SK-N-SH (cell line): ENCODE results near the gene WWP2.

Experiments
- CTCF ChIP-seq: fragments of 200-600 bp; sonication (generic); IDR thresholded peaks from 2 replicates; pipeline ENCODE4 v1.6.1; 2017; ENCODE audit warnings: antibody characterized with exemption, mild to moderate bottlenecking, moderate library complexity
- FOSL2 ChIP-seq: IDR thresholded peaks from 2 replicates; pipeline ENCODE4 v1.4.0; 2012; ENCODE audit warnings: low read depth, mild to moderate bottlenecking, moderate library complexity, borderline replicate concordance
- PBX3 ChIP-seq: IDR thresholded peaks from 2 replicates; pipeline ENCODE4; 2012
- REST ChIP-seq: IDR thresholded peaks from 2 replicates; pipeline ENCODE4 v1.6.1; 2012; ENCODE audit warnings: mild to moderate bottlenecking, low read depth, low read length, moderate library complexity
- USF2 ChIP-seq: fragments of 150-350 bp; IDR thresholded peaks from 2 replicates; pipeline ENCODE4 v1.6.1; 2017; ENCODE audit warnings: antibody characterized with exemption, low read length, low read depth, borderline replicate concordance

GRCh38 chr16:69921127-69921526, 159.0 kb downstream of the WWP2 start:
- TF ChIP-seq FOSL2 (no peak), CTCF (no peak), REST (no peak), USF2 (no peak), PBX3 (no peak)
